ENCODE measurements around the gene FERMT2. TPM values are rescaled to one million over a fixed set of nuclear protein-coding genes. Genes with fewer than 3 reads are reported as not detected.
A peak's percentile ranks its signal among the peaks of the same experiment; 100 is the strongest.
"Not testable (repeated sequence)": the region's sequence is repeated elsewhere in the genome, so short reads cannot be mapped to it uniquely, and the experiment has no call there.

FERMT2 gene
- total RNA-seq, 2 donors from 2014 or later = 1.3 to 5.0 TPM

GRCh38 chr14:52926953-52927352, 23.9 kb downstream of the FERMT2 start:
- Mint-ChIP-seq H3K9me3 (no peaks in the 10 kb centered on the region), H3K27me3 (peaks cover 6% of the 10 kb centered on the region), H3K36me3 (ENCODE audit: low read depth) (no peaks in the 10 kb centered on the region), H3K4me1 (peaks cover 10% of the 10 kb centered on the region), H3K27ac (no peak overlapping the region), H3K4me3 (no peak overlapping the region)
- no peak for ATAC-seq (replicated peaks)

GRCh38 chr14:52923902-52924575, 26.8 kb downstream of the FERMT2 start:
- peak; percentile 43 for ATAC-seq (replicated peaks)
- Mint-ChIP-seq H3K27ac (no peak overlapping the region), H3K36me3 (ENCODE audit: low read depth) (no peaks in the 10 kb centered on the region), H3K4me3 (no peak overlapping the region), H3K9me3 (no peaks in the 10 kb centered on the region), H3K4me1 (peaks cover 13% of the 10 kb centered on the region), H3K27me3 (peaks cover 4% of the 10 kb centered on the region)

DNA sequence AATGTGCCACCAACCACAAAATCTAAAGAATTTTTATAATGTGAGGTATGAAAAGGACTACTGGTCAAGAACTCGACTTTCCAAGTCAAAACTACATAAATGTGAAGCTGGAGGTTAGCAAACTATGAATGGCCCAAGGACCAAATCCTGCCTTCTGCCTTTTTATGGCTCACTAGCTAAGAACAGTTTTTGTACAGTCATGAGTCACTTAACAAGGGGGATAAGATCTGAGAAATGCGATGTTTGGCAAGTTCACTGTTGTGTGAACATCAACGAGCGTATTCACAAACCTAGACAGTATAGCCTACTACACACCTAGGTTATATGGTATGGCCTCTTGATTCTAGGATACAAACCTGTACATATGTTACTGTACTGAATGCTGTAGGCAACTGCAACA, 28.2 kb downstream of the FERMT2 start:
- Mint-ChIP-seq H3K36me3 (ENCODE audit: low read depth) (no peaks in the 10 kb centered on the region), H3K4me3 (no peak overlapping the region), H3K27me3 (no peaks in the 10 kb centered on the region), H3K27ac (no peak overlapping the region), H3K9me3 (no peaks in the 10 kb centered on the region), H3K4me1 (peaks cover 10% of the 10 kb centered on the region)
- no peak for ATAC-seq (replicated peaks)

DNA sequence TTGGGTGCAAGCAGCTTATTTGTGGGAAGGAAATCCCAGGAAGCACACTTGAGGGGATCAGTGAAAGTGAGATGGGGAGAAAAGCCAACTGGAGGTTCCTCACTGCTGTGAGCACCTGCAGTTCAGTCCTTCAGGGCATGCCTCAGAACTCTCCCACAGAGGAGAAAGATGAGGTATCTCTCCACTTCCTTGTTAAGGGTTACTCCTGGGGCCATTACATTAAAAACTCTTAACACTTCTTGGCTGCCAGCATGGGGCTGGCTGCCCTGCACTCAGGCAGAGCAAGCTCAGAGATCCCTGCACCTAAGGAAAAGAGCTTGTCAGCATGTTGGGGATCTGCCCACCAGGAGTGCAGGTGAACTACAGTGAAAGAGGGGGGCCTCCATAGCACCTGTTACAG, 28.8 kb downstream of the FERMT2 start:
- no peaks in the 10 kb centered on the region for H3K27me3 Mint-ChIP-seq
- H3K9me3 Mint-ChIP-seq = no peaks in the 10 kb centered on the region
- ATAC-seq (replicated peaks) = no peak
- H3K36me3 Mint-ChIP-seq (ENCODE audit: low read depth) = no peaks in the 10 kb centered on the region
- H3K27ac Mint-ChIP-seq = no peak overlapping the region
- H3K4me3 Mint-ChIP-seq = no peak overlapping the region
- peaks cover 16% of the 10 kb centered on the region for H3K4me1 Mint-ChIP-seq

DNA sequence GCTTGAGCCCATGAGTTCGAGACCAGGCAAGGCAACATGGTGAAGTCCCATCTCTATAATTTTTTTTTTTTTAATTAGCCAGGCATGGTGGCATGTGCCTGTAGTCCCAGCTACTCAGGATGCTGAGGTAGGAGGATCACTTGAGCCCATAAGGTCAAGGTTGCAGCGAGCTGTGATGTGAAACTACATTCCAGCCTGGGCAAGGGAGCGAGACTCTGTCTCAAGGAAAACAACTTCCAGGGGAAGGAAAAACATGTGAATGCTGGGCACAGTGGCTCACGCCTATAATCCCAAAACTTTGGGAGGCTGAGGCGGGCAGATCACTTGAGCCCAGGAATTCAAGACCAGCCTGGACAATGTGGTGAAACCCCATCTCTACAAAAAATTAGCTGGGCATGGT, 30.4 kb downstream of the FERMT2 start:
- not testable (repeated sequence) for H3K9me3 Mint-ChIP-seq; H3K27ac Mint-ChIP-seq; H3K4me3 Mint-ChIP-seq; ATAC-seq (replicated peaks); H3K27me3 Mint-ChIP-seq; H3K36me3 Mint-ChIP-seq (ENCODE audit: low read depth)
- peaks cover 22% of the 10 kb centered on the region for H3K4me1 Mint-ChIP-seq

GRCh38 chr14:52919971-52920370, 30.9 kb downstream of the FERMT2 start:
- H3K9me3 Mint-ChIP-seq = no peaks in the 10 kb centered on the region
- H3K27ac Mint-ChIP-seq = peak overlapping the region; percentile 51
- no peaks in the 10 kb centered on the region for H3K36me3 Mint-ChIP-seq (ENCODE audit: low read depth)
- peaks cover 22% of the 10 kb centered on the region for H3K4me1 Mint-ChIP-seq
- H3K27me3 Mint-ChIP-seq = no peaks in the 10 kb centered on the region
- ATAC-seq (replicated peaks) = no peak
- peak overlapping the region; percentile 65 for H3K4me3 Mint-ChIP-seq

DNA sequence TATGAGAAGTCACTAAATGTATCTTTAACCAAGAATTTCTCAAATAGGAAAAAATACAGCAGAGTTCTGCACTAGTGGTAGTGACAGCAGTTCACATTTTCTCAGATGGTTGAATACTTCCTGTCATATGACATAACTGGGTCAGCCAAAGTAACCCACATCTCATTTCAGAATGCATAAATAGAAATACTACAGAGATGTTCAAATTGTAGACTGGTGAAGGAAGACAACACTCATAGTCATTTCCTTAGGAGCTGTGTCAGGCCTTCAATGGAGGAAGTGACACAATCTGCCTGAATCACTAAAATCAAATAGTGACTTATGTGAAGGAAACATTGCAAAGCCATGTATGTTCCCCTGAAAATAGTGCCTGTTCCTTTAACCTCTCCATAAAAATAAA, 32.4 kb downstream of the FERMT2 start:
- H3K4me3 Mint-ChIP-seq = peak overlapping the region; percentile 65
- H3K27me3 Mint-ChIP-seq = no peaks in the 10 kb centered on the region
- H3K27ac Mint-ChIP-seq = peak overlapping the region; percentile 51
- peak; percentile 98 for ATAC-seq (replicated peaks)
- H3K36me3 Mint-ChIP-seq (ENCODE audit: low read depth) = no peaks in the 10 kb centered on the region
- H3K9me3 Mint-ChIP-seq = no peaks in the 10 kb centered on the region
- peaks cover 22% of the 10 kb centered on the region for H3K4me1 Mint-ChIP-seq

DNA sequence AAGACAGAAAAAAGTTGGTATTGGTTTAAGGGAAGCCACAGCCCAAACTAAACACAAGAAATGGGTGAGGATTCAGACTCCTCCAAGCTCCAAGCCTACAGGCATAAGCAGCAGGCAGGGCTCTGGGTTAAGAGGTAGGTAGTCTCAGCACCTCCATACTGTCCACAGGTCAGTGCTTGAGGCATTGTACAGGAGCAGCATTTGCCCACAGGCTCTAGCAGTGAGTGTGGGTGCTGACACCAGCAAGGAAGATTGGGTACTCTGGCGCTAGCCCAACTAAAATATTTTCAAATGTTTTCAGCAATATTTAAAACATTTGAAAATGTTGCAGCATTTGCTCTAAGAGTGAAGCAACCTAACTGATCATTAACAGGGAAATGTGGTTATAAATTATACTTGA, 33.1 kb downstream of the FERMT2 start:
- peak; percentile 32 for ATAC-seq (replicated peaks)
- H3K27me3 Mint-ChIP-seq = no peaks in the 10 kb centered on the region
- H3K4me3 Mint-ChIP-seq = peak overlapping the region; percentile 65
- H3K4me1 Mint-ChIP-seq = peaks cover 22% of the 10 kb centered on the region
- H3K9me3 Mint-ChIP-seq = no peaks in the 10 kb centered on the region
- H3K36me3 Mint-ChIP-seq (ENCODE audit: low read depth) = no peaks in the 10 kb centered on the region
- H3K27ac Mint-ChIP-seq = peak overlapping the region; percentile 51

DNA sequence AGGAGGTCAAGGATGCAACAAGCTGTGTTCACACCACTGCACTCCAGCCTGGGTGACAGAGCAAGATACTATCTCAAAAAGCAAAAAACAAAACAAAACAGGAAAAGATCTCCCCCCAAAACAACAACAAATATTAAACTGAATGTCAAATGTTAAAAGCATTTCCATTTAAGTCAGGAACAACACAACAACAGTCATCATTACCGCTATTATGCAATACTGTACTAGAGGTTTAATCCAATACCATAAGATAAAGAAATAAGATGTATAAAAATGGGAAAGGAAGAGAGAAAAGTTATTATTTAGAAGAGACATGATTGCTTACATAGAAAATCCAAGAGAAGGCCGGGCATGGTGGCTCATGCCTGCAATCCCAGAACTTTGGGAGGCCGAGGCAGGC, 36.6 kb downstream of the FERMT2 start:
- Mint-ChIP-seq H3K36me3 (ENCODE audit: low read depth) (no peaks in the 10 kb centered on the region), H3K27me3 (no peaks in the 10 kb centered on the region), H3K4me1 (peaks cover 16% of the 10 kb centered on the region), H3K9me3 (no peaks in the 10 kb centered on the region), H3K4me3 (no peak overlapping the region), H3K27ac (no peak overlapping the region)
- ATAC-seq (replicated peaks) = no peak

DNA sequence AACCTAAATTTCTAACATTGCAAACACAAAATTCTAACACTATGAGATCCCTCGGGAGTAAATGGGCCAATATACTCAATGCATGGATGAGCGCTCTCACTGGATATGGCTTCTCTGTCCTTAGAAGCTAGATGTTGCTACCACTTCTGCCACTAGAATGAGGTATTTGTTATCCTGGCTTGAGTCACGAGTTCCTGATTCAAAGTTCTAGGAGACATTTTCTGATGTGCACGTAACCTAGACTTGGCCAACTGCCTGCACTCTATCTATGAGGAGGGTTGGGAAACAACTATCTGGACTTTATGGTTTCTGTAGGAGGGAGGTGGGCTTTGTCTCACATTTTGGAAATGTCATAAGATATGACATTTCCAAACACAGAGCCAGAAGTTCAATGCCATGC, 37.6 kb downstream of the FERMT2 start:
- no peak for ATAC-seq (replicated peaks)
- H3K27ac Mint-ChIP-seq = no peak overlapping the region
- H3K9me3 Mint-ChIP-seq = no peaks in the 10 kb centered on the region
- H3K36me3 Mint-ChIP-seq (ENCODE audit: low read depth) = no peaks in the 10 kb centered on the region
- peaks cover 15% of the 10 kb centered on the region for H3K4me1 Mint-ChIP-seq
- H3K27me3 Mint-ChIP-seq = no peaks in the 10 kb centered on the region
- H3K4me3 Mint-ChIP-seq = no peak overlapping the region

- H3K4me3 Mint-ChIP-seq = no peak overlapping the region
- H3K27ac Mint-ChIP-seq = no peak overlapping the region
- H3K4me1 Mint-ChIP-seq = peaks cover 5% of the 10 kb centered on the region
- no peak for ATAC-seq (replicated peaks)
- H3K36me3 Mint-ChIP-seq (ENCODE audit: low read depth) = no peaks in the 10 kb centered on the region
- H3K9me3 Mint-ChIP-seq = no peaks in the 10 kb centered on the region
- no peaks in the 10 kb centered on the region for H3K27me3 Mint-ChIP-seq
Measured at GRCh38 chr14:52911904-52912303, 38.9 kb downstream of the FERMT2 start.

DNA sequence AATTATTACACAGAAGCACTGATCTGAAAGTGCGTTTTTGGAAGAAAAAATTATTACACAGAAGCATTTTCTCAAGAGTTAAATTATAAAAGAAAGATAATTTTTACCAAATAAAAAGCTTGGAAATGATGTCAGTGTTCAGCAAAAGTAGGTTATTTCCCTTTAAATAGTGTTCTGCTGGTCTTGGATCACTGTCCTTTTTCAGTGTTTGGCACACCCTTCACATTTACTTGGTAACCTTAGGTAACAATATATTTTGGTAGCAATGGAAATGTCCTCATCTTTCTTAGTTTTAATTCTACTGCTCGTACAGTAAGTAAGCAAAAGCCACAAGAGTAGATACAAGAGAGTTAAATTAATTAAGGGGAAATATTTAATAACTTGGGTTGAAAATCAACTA, 40.3 kb downstream of the FERMT2 start:
- H3K4me1 Mint-ChIP-seq = no peaks in the 10 kb centered on the region
- H3K9me3 Mint-ChIP-seq = no peaks in the 10 kb centered on the region
- ATAC-seq (replicated peaks) = no peak
- H3K27ac Mint-ChIP-seq = no peak overlapping the region
- H3K36me3 Mint-ChIP-seq (ENCODE audit: low read depth) = no peaks in the 10 kb centered on the region
- no peaks in the 10 kb centered on the region for H3K27me3 Mint-ChIP-seq
- H3K4me3 Mint-ChIP-seq = no peak overlapping the region

DNA sequence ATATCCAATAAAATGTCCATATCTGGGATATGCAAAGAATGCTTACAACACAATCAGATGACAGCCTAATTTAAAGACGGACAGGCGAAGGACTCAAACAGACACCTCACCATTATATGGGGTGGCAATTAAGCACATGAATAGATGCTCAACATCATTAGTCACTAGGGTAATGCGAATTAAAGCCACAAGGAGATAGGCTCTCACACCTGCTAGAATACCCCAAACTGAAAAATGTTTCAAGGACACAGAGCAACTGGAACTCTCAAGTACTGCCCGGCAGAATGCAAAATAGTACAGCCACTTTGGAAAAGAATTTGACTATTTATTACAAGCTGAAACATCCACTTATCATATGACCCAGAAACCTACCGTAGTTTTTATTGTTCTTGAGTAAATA, 42.9 kb downstream of the FERMT2 start:
- H3K27ac Mint-ChIP-seq = no peak overlapping the region
- no peaks in the 10 kb centered on the region for H3K27me3 Mint-ChIP-seq
- no peak overlapping the region for H3K4me3 Mint-ChIP-seq
- no peaks in the 10 kb centered on the region for H3K4me1 Mint-ChIP-seq
- H3K36me3 Mint-ChIP-seq (ENCODE audit: low read depth) = no peaks in the 10 kb centered on the region
- no peaks in the 10 kb centered on the region for H3K9me3 Mint-ChIP-seq
- no peak for ATAC-seq (replicated peaks)

GRCh38 chr14:52906141-52906601, 44.7 kb downstream of the FERMT2 start:
- no peaks in the 10 kb centered on the region for H3K36me3 Mint-ChIP-seq (ENCODE audit: low read depth)
- H3K9me3 Mint-ChIP-seq = no peaks in the 10 kb centered on the region
- no peak for ATAC-seq (replicated peaks)
- H3K27me3 Mint-ChIP-seq = no peaks in the 10 kb centered on the region
- no peaks in the 10 kb centered on the region for H3K4me1 Mint-ChIP-seq
- no peak overlapping the region for H3K4me3 Mint-ChIP-seq
- no peak overlapping the region for H3K27ac Mint-ChIP-seq

GRCh38 chr14:52902971-52903619, 47.8 kb downstream of the FERMT2 start:
- Mint-ChIP-seq H3K27me3 (no peaks in the 10 kb centered on the region), H3K4me3 (no peak overlapping the region), H3K36me3 (ENCODE audit: low read depth) (no peaks in the 10 kb centered on the region), H3K27ac (no peak overlapping the region), H3K9me3 (no peaks in the 10 kb centered on the region), H3K4me1 (no peaks in the 10 kb centered on the region)
- ATAC-seq (replicated peaks) = no peak

Measured in activated T-helper 17 cell treated with anti-CD3 and anti-CD28 coated beads, Interleukin-2, amount 50 U/mL, for 72 hours (primary cell).